Transverse colon (tissue), 4 donors: ENCODE measurements around the gene SRSF10. TPM values are rescaled to one million over a fixed set of nuclear protein-coding genes. Genes with fewer than 3 reads are reported as not detected.
A peak's percentile ranks its signal among the peaks of the same experiment; 100 is the strongest.

Experiments
- DNase-seq: peaks from one replicate; pipeline ENCODE4 v3.0.0-alpha.2; 2019
- H3K27ac ChIP-seq, 4 donors: fragments of 200-600 bp; sonication (generic); 2 replicates each; pipeline ENCODE4 v1.5.1; 2016 to 2018; ENCODE audit warnings: inconsistent platforms in 4 of 4
- H3K27me3 ChIP-seq: fragments of 200-600 bp; sonication (generic); 2 replicates; pipeline ENCODE4 v1.5.1; 2017; ENCODE audit warnings: inconsistent platforms
- H3K36me3 ChIP-seq, 4 donors: fragments of 200-600 bp; sonication (generic); 2 replicates each; pipeline ENCODE4 v1.5.1; 2017 to 2019; ENCODE audit warnings: inconsistent platforms in 4 of 4
- H3K4me1 ChIP-seq, 4 donors: fragments of 200-600 bp; sonication (generic); 2 replicates each; pipeline ENCODE4 v1.5.1; 2017 to 2020; ENCODE audit warnings: inconsistent platforms in 4 of 4
- H3K4me3 ChIP-seq, 4 donors: fragments of 200-600 bp; sonication (generic); 1 replicate in 1 of 4; 2 replicates in 3 of 4; pipeline versions ENCODE4 v1.5.1 to v1.6.1; 2017 to 2019; ENCODE audit warnings: inconsistent platforms in 4 of 4
- H3K9me3 ChIP-seq, 2 donors: fragments of 200-600 bp; sonication (generic); 2 replicates each; pipeline ENCODE4 v1.5.1; 2017 to 2019; ENCODE audit warnings: inconsistent platforms in 2 of 2
- CTCF ChIP-seq, 5 experiments: fragments of 200-600 bp in 3 of 5; fragments of 450-650 bp in 2 of 5; sonication (generic) in 3 of 5; IDR thresholded peaks; 1 replicate in 2 of 5; 2 replicates in 3 of 5; pipeline ENCODE4 v1.5.1; 2016 to 2017; ENCODE audit warnings: antibody characterized with exemption in 5 of 5, inconsistent platforms in 3 of 5, mild to moderate bottlenecking in 2 of 5, moderate library complexity in 1 of 5
- EP300 ChIP-seq: sonication (generic); formaldehyde crosslinking; IDR thresholded peaks from one replicate; pipeline ENCODE4 v1.6.1; 2017; ENCODE audit warnings: antibody characterized with exemption, low read depth
- POLR2A ChIP-seq: fragments of 450-650 bp; IDR thresholded peaks from one replicate; pipeline ENCODE4 v1.6.1; 2016; ENCODE audit warnings: antibody characterized with exemption, mild to moderate bottlenecking, moderate library complexity
- POLR2AphosphoS5 ChIP-seq, 3 donors: sonication (generic); formaldehyde crosslinking; IDR thresholded peaks; one replicate each; pipeline ENCODE4 v1.6.1; 2016; ENCODE audit warnings: antibody characterized with exemption in 3 of 3
- WGBS, 2 donors: methylation state at CpG; one replicate each; pipeline ENCODE4 v1.1.5; 2018; ENCODE audit warnings: low coverage in 1 of 2; 5-methylcytosine and 5-hydroxymethylcytosine counted together
- in situ Hi-C, 4 donors: fragments of 200-750 bp; cut with MboI; loops; one replicate each; pipeline versions ENCODE4 v1.15.0 to v1.15.1; 2017; ENCODE audit warnings: low sequenced_read_pairs in 3 of 4, low pct_ligation_motif_present in 1 of 4, low pct_unique_long_range_greater_than_20kb in 1 of 4
- intact Hi-C: fragments of 100-400 bp; cut with DNase I; formaldehyde crosslinking; loops from one replicate; pipeline ENCODE4 v1.15.1; 2023; ENCODE audit warnings: low total_unique reads
- total RNA-seq, 4 donors: library from RNA; depleted of rRNA; stranded (reverse); fragments of >200 nt; gene quantifications; one replicate each; pipeline ENCODE4 v1.1.0, GENCODE V29; 2016

Gene SRSF10
- total RNA-seq, 4 donors from 2014 or later: 58.4 to 140 (median 91.3) TPM

GRCh38 chr1:23964790-23965740 is 15.1 kb downstream of the SRSF10 start:
- DNase-seq: no peak
- Histone ChIP-seq H3K27me3 (no peaks in the 10 kb centered on the region), H3K4me1 (peaks cover 11 to 38% (median 18%) of the 10 kb centered on the region in 4 donors), H3K4me3 (no peak overlapping the region), H3K27ac (peak overlapping the region; percentile 57 to 79 (median 68)), H3K36me3 (peaks cover 0 to 16% (median 4%) of the 10 kb centered on the region in 4 donors), H3K9me3 (no peaks in the 10 kb centered on the region)
- in situ Hi-C loops: no loop called here
- intact Hi-C loops: no loop called here
- WGBS, 2 donors: 61 to 63% methylated on average over 5 of the region's 5 CpGs
- TF ChIP-seq POLR2A (no peak), POLR2AphosphoS5 (IDR thresholded peaks at IDR 0.05) (no peak), EP300 (no peak), CTCF (IDR thresholded peaks at IDR 0.05) (no peak)

GRCh38 chr1:23964235-23964668 is 15.9 kb downstream of the SRSF10 start:
- WGBS, 2 donors: 45 to 46% methylated on average over 3 of the region's 3 CpGs
- intact Hi-C loops (no loop called here), in situ Hi-C loops (no loop called here)
- TF ChIP-seq EP300 (no peak), POLR2AphosphoS5 (IDR thresholded peaks at IDR 0.05) (peak in 1 of 3 donors; percentile 56)
- peaks cover 11 to 38% (median 18%) of the 10 kb centered on the region in 4 donors for H3K4me1 ChIP-seq
- no peak for DNase-seq
- peak overlapping the region; percentile 57 to 79 (median 68) for H3K27ac ChIP-seq
- H3K9me3 ChIP-seq: no peaks in the 10 kb centered on the region
- no peak overlapping the region for H3K4me3 ChIP-seq
- peaks cover 0 to 12% (median 2%) of the 10 kb centered on the region in 4 donors for H3K36me3 ChIP-seq
- no peaks in the 10 kb centered on the region for H3K27me3 ChIP-seq

GRCh38 chr1:23963617-23964234 is 16.4 kb downstream of the SRSF10 start:
- intact Hi-C loops: no loop called here
- WGBS, 2 donors: 75 to 78% methylated on average over 1 of the region's 1 CpG
- Histone ChIP-seq H3K9me3 (no peaks in the 10 kb centered on the region), H3K27ac (peak overlapping the region; percentile 57 to 79 (median 68)), H3K4me1 (peaks cover 12 to 38% (median 18%) of the 10 kb centered on the region in 4 donors), H3K27me3 (no peaks in the 10 kb centered on the region), H3K4me3 (no peak overlapping the region), H3K36me3 (peaks cover 0 to 12% (median 2%) of the 10 kb centered on the region in 4 donors)
- in situ Hi-C loops: no loop called here
- DNase-seq: no peak
- no peak for TF ChIP-seq CTCF (IDR thresholded peaks at IDR 0.05)
- TF ChIP-seq POLR2AphosphoS5 (IDR thresholded peaks at IDR 0.05): no peak
- no peak for TF ChIP-seq POLR2A
- no peak for TF ChIP-seq EP300

GRCh38 chr1:23960291-23961020 is 19.7 kb downstream of the SRSF10 start:
- intact Hi-C loops: no loop called here
- in situ Hi-C loops: no loop called here
- TF ChIP-seq EP300: no peak
- TF ChIP-seq CTCF (IDR thresholded peaks at IDR 0.05): no peak
- TF ChIP-seq POLR2A: no peak
- TF ChIP-seq POLR2AphosphoS5 (IDR thresholded peaks at IDR 0.05): no peak
- Histone ChIP-seq H3K27me3 (no peaks in the 10 kb centered on the region), H3K9me3 (no peaks in the 10 kb centered on the region), H3K4me1 (peaks cover 23 to 62% (median 36%) of the 10 kb centered on the region in 4 donors), H3K4me3 (peak overlapping the region; percentile 37 to 89 (median 78)), H3K27ac (peak overlapping the region; percentile 96 to 99 (median 98)), H3K36me3 (peaks cover 0 to 3% (median 0%) of the 10 kb centered on the region in 4 donors)
- DNase-seq: no peak
- WGBS, 2 donors: 0 to 1% methylated on average over 15 of the region's 15 CpGs
